ENCODE data around the gene CNTN5.
"Not testable (repeated sequence)": the region's sequence is repeated elsewhere in the genome, so short reads cannot be mapped to it uniquely, and the experiment has no call there.

Gene CNTN5

GRCh38 chr11:99742501-99742900 is 721.8 kb downstream of the CNTN5 start:
- no peak for DNase-seq (ENCODE audit: low read depth)

DNA sequence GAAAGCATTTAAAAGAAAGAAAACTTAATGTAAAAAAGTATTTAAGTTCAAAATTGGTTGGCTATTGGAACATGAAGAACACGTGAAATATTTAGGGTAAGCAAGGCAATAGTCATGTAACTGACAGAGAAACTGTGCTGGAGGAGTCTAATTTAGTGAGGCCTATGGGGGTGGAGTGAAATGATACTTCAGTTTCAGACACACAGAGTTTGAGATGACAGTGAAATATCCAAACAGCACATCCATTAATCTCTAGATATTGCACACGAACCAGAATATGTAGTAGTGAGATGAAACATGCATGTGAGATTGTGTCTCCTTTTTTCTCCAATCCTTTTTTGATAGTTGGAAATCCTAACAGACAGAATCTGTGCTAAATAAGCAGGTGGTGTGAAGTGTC is 739.0 kb downstream of the CNTN5 start:
- no peak for DNase-seq (ENCODE audit: low read depth)

- no peak for DNase-seq (ENCODE audit: low read depth)
Observed at GRCh38 chr11:99766811-99767210, 746.1 kb downstream of the CNTN5 start.

GRCh38 chr11:99773646-99774045 is 752.9 kb downstream of the CNTN5 start:
- no peak for DNase-seq (ENCODE audit: low read depth)

GRCh38 chr11:99781074-99781473 is 760.3 kb downstream of the CNTN5 start:
- DNase-seq (ENCODE audit: low read depth) = no peak

DNA sequence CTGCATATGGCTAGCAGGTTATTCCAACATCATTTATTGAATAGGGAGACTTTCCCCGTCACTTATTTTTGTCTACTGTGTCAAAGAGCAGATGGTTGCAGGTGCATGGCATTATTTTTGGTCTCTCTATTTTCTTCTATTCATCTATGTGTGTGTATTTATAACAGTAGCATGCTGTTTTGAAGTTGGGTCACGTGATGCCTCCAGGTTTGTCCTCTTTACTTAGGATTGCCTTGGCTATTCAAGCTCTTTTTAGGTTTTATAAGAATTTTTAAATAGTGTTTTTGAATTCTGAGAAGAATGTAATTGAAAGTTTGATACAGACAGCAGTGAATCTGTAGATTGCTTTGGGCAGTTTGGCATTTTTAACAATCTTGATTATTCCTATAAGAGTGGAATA is 770.6 kb downstream of the CNTN5 start:
- no peak for DNase-seq (ENCODE audit: low read depth)

GRCh38 chr11:99795999-99796398 is 775.2 kb downstream of the CNTN5 start:
- DNase-seq (ENCODE audit: low read depth) = no peak

DNA sequence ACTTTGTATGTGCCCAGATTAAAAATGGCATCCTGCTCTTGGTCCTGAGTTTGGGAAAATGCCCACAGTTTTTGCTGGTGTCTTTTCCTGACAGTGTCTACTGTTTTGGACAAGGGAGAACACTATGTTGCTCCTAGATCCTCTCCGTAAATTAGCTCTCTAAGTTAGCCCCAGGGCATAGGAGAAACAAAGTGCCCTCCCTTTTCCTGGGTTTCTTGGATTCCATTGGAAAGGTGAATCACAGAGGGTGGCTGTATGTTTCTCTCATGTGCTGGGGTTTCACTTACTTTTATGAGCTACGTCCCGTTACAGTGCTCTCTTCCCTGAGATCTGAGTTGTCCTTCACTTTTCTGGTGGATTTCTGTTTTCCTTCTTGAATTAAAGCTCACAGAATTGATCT is 782.8 kb downstream of the CNTN5 start:
- no peak for DNase-seq (ENCODE audit: low read depth)

- no peak for DNase-seq (ENCODE audit: low read depth)
Observed at GRCh38 chr11:99812516-99812915, 791.8 kb downstream of the CNTN5 start.

GRCh38 chr11:99814021-99814420 is 793.3 kb downstream of the CNTN5 start:
- DNase-seq (ENCODE audit: low read depth) = no peak

- no peak for DNase-seq (ENCODE audit: low read depth)
Observed at GRCh38 chr11:99814738-99815137, 794.0 kb downstream of the CNTN5 start.

DNA sequence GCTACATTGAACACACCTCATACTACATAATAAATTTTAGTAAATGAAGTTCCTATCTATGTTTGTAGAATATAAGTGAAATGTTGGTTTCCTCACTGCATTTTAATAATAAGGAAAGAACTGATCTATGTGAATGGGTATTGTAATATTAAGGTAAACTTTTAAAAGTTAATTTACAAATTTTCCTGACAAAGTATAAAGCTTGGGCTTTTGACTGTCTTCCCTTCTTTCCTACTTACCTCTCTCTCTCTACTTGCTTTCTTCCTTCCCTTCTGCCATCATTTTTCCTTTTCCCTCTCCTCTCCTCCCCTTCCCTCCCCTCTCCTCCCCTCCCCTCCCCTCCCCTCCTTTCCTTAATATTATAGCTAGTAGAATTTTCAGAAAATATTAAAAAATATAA is 798.2 kb downstream of the CNTN5 start:
- DNase-seq (ENCODE audit: low read depth) = no peak

DNA sequence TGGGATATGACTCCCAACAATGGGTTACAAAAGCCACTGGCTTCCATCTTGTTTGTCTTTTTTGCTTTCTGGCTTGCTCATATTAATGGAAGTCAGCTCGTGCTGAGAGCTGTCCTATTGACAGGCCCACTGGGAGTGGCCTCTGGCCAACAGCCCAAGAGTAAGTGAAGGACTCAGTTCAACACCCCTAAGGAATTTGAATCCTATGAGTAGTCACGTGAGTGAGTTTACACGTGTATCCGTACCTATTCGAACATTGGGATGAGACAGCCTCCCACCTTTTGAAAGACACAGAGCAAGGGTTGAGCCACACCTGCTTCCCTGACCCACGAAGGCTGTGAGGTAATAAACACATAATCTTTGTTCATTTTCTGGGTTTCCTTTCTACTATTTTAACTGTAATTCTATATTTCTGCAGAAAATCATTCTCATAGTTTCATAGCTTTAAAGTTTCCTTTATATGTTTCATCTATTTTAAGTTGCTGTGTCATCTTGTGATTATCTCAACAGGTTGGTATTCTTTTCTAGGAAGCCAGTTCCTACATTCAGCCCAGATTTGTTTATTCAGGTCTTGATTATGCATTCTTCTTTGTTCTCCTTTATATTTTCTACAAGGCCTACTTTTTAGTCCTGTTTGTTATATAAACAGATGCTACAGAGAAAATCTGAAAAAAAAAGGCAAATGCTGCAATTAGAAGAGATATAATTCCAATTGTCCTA is 802.3 kb downstream of the CNTN5 start:
- DNase-seq (ENCODE audit: low read depth) = no peak

DNA sequence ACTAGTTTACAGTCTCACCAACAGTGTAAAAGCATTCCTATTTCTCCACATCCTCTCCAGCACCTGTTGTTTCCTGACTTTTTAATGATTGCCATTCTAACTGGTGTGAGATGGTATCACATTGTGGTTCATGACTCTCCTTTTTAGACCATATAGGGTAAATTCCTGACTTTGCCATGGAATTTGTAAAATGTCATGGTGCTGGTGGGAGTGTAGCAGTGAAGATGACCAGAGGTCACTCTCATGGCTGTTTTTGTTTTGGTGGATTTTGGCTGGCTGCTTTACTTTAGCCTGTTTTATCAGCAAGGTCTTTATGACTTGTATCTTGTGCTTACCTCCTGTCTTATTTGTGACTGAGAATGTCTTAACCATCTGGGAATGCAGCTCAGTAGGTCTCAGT is 816.0 kb downstream of the CNTN5 start:
- not testable (repeated sequence) for DNase-seq (ENCODE audit: low read depth)

DNA sequence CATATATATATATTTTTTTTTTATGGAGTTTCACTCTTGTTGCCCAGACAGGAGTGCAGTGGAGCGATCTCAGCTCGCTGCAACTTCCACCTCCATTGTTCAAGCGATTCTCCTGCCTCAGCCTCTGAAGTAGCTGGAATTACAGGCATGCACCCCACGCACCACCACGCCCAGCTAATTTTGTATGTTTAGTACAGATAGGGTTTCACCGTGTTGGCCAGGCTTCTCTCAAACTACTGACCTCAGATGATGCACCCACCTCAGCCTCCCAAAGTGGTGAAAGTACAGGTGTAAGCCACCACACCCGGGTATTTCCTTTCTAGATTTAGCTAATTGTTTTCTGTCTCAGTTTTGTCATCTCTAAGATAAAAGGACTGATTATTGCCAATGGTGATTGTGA is 821.1 kb downstream of the CNTN5 start:
- no peak for DNase-seq (ENCODE audit: low read depth)

- DNase-seq (ENCODE audit: low read depth) = no peak
Observed at GRCh38 chr11:99865951-99866350, 845.2 kb downstream of the CNTN5 start.

DNA sequence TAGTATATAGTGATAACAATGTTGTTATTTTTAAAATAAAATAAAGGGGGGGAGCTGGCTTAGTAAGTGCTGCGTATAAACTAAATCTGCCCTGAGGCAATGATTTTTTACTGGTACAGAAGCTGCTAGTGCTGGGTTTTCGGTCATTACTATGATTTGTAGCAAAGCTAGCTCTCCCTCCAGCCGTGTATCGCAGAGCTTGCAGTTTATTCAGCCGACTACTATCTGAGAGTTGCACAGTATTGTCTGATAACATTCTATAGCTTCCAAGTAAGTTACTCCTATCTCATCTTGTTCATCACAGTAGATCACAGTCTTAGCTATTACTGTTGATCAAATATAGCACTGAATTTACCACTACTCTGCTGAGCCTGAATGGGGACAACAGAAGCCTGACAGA is 860.9 kb downstream of the CNTN5 start:
- no peak for DNase-seq (ENCODE audit: low read depth)

DNA sequence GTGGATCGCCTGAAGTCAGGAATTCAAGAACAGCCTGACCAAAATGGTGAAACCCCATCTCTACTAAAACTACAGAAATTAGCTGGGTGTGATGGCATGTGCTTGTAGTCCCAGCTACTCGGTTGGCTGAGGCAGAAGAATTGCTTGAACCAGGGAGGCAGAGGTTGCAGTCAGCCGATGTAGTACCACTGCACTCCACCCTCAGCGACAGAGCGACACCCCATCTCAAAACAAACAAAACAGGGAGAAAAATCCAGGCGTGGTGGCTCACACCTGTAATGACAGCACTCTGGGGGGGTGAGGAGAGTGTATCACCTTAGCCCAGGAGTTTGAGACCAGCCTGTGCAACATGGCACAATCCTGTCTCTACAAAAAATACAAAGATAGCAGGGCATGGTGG is 864.0 kb downstream of the CNTN5 start:
- no peak for DNase-seq (ENCODE audit: low read depth)

- DNase-seq (ENCODE audit: low read depth) = no peak
Observed at GRCh38 chr11:99887481-99887880, 866.7 kb downstream of the CNTN5 start.

GRCh38 chr11:99893811-99894210 is 873.1 kb downstream of the CNTN5 start:
- DNase-seq (ENCODE audit: low read depth) = no peak

DNA sequence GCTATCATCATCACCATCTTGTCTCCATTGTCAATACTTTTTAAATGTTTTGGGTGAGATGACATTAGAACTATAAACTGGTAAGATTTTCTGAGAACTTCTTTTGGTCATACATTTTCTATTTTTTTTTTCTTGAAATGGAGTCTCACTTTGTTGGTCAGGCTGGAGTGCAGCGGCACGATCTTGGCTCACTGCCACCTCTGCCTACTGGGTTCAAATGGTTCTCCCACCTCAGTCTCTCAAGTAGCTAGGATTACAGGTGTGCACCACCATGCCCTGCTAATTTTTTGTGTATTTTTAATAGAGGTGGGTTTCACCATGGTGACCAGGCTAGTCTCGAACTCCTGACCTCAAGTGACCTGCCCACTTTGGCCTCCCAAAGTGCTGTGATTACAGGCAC is 880.4 kb downstream of the CNTN5 start:
- no peak for DNase-seq (ENCODE audit: low read depth)

- DNase-seq (ENCODE audit: low read depth) = no peak
Observed at GRCh38 chr11:99911116-99911515, 890.4 kb downstream of the CNTN5 start.

DNA sequence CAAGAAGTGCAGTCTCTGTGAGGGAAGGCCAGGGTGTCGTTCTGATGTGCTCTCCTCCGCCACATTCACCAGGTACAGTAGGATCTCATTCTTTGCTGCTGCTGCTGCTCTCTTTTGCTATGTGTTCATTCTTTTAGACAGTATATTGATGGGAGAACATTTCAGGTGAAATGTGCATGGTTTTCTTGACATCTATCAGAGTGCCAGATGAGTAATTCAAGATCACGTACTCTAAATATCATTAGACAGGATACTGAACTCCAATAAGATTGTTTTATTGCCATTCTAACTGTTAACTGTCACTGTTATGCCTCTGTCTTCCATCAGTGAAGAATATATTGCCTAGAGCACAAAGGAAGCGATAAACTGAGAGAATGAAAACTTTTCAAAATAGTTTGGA is 895.3 kb downstream of the CNTN5 start:
- no peak for DNase-seq (ENCODE audit: low read depth)

- no peak for DNase-seq (ENCODE audit: low read depth)
Observed at GRCh38 chr11:99918761-99919160, 898.0 kb downstream of the CNTN5 start.
